ENCODE measurements around the gene SH2B2.

Gene SH2B2

DNA sequence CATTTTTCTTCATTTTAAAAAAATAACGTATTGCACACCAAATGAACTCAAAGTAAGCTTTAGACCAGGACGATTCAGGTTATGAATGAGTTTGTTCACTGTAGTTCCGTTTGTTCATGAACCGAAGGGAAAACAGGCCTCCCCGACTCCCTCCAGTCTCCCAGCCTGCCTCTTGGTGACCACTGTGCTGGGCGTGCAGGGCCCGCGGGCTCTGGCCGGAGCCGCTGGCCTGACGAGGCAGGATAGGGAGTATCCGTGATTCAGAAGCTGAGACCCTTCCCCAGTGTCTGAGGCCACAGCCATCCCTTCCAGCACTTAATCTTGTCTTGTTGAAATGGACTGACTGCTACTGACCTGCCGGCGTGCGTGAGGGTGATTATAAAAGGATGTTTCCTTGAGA lies 30.8 kb upstream of the SH2B2 start:
- in situ Hi-C loops (cut with HindIII; ENCODE audit: low sequenced_read_pairs): no loop called here

DNA sequence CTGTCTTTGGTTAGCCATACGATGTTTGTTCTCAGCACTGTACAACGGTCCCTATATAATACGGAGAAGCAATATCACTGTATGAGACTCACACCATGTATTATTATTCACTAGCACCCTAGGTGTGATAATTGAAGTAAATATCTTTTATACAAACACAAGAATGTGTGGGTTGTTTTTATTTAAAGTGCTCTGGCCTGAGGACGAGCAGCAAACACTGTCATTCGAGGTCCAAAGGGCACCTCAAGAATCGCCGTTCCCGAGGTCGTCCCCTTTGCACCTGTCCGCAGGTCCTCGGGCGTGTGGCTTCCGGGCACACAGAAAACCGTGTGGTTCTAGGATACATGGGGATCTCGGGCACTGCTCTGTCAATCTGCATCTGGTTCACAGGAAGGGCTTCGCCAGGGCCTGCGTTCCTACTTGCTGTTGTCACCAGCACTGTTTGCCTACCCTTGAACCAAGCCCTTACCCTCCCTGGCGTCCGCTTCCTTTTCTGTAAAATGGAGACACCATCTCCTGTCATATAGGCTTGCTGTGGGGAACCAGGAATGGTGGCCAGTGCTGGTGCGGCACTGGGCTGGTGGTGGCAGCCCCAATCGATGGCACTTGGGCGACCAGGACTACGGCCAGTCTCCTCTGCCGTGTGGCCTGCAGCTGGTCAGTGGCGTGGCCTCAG lies 28.5 kb upstream of the SH2B2 start:
- in situ Hi-C loops (cut with HindIII; ENCODE audit: low sequenced_read_pairs): no loop called here
- DNase-seq (ENCODE audit: low read depth, low spot score): no peak
- H3K4me3 ChIP-seq (ENCODE audit: low read depth, low read length): no peak overlapping the region
- TF ChIP-seq, protein P1, sequence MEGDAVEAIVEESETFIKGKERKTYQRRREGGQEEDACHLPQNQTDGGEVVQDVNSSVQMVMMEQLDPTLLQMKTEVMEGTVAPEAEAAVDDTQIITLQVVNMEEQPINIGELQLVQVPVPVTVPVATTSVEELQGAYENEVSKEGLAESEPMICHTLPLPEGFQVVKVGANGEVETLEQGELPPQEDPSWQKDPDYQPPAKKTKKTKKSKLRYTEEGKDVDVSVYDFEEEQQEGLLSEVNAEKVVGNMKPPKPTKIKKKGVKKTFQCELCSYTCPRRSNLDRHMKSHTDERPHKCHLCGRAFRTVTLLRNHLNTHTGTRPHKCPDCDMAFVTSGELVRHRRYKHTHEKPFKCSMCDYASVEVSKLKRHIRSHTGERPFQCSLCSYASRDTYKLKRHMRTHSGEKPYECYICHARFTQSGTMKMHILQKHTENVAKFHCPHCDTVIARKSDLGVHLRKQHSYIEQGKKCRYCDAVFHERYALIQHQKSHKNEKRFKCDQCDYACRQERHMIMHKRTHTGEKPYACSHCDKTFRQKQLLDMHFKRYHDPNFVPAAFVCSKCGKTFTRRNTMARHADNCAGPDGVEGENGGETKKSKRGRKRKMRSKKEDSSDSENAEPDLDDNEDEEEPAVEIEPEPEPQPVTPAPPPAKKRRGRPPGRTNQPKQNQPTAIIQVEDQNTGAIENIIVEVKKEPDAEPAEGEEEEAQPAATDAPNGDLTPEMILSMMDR (IDR thresholded peaks at IDR 0.05; ENCODE audit: low read depth, low read length): no peak

More for the DNA sequence above, 30.8 kb upstream of the SH2B2 start:
- no peak for DNase-seq (ENCODE audit: low read depth, low spot score)
- no peak overlapping the region for H3K4me3 ChIP-seq (ENCODE audit: low read depth, low read length)
- TF ChIP-seq, protein P1 (IDR thresholded peaks at IDR 0.05; ENCODE audit: low read depth, low read length): no peak

DNA sequence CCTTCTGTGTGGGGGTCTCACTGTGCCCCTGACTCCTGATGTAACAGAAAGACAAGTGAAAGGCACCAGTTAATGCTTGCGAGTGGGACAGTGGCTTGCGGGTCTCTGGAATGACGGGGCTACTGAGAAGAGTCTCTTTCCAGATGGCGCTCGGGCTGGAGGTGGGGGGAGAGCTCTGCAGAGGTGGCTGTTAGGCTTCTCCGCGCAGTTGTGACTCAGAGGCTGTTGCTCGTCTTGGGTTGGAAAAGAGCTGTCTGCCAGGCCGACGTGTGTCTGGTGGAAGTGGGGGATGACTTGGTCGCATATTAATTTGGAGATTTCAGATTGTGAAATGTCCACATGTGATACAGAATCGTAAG lies 27.9 kb upstream of the SH2B2 start:
- no peak for DNase-seq (ENCODE audit: low read depth, low spot score)
- no peak overlapping the region for H3K4me3 ChIP-seq (ENCODE audit: low read depth, low read length)
- in situ Hi-C loops (cut with HindIII; ENCODE audit: low sequenced_read_pairs): no loop called here
- TF ChIP-seq, protein P1 (IDR thresholded peaks at IDR 0.05; ENCODE audit: low read depth, low read length): no peak

DNA sequence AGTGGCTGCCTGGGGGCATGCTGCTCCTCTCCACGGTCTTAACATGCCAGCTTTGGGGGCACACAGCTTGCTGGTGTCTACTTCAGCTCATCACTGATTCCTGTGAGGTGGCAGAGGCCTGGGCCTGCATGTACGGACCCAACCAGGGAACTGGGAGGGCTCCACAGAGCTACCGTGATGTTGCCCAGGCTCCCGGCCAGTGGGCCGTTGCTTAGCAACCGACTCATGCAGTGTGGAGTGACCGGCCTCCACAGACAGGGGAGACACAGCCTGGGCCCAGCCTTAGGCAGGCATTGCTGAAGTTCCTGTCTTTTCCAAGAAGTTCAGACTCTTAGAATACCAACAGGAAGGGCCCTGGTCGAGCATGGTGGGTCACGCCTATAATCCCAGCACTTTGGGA lies 25.8 kb upstream of the SH2B2 start:
- TF ChIP-seq, protein P1 (IDR thresholded peaks at IDR 0.05; ENCODE audit: low read depth, low read length): no peak
- in situ Hi-C loops (cut with HindIII; ENCODE audit: low sequenced_read_pairs): no loop called here
- H3K4me3 ChIP-seq (ENCODE audit: low read depth, low read length): no peak overlapping the region
- DNase-seq (ENCODE audit: low read depth, low spot score): peak; percentile 65

DNA sequence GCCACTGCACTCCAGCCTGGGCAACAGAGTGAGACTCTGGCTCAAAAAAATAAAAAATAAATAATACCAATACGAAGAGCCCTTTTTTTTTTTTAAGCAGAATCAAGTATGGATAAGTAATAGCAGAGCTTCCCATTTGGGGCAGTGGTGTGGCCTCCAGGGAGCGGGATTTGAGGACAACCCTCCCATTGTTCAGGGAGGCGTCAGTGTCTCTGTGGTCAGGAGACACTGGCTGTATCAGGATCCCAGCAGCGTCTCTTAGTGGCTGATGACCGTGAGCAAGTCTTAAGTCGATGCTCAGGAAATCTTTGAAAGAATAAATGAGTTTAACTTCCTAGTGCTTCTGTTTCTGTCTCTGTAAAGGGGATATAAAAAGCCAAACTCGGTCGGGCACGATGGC lies 25.2 kb upstream of the SH2B2 start:
- TF ChIP-seq, protein P1 (IDR thresholded peaks at IDR 0.05; ENCODE audit: low read depth, low read length): no peak
- H3K4me3 ChIP-seq (ENCODE audit: low read depth, low read length): no peak overlapping the region
- in situ Hi-C loops (cut with HindIII; ENCODE audit: low sequenced_read_pairs): no loop called here
- DNase-seq (ENCODE audit: low read depth, low spot score): no peak

DNA sequence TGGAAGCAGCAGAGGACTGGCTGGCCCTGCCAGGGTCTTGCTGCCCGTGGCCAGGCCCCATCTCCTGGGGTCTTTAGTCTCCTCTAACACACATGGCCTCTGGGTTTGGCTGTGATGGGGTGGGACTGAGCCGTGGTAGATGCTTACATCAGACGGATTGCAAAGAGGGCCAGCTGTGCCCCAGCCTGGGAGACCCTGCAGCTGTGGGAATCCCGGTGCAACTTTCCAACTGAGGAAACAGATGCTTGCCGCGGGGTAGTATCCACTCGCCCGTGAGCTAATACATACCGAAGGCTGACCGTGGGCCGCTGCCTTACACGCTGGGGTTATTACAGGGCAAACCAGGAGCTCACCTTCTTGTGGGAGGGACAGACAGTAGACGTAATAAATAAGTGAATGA lies 24.1 kb upstream of the SH2B2 start:
- no peak overlapping the region for H3K4me3 ChIP-seq (ENCODE audit: low read depth, low read length)
- in situ Hi-C loops (cut with HindIII; ENCODE audit: low sequenced_read_pairs): no loop called here
- TF ChIP-seq, protein P1 (IDR thresholded peaks at IDR 0.05; ENCODE audit: low read depth, low read length): no peak
- DNase-seq (ENCODE audit: low read depth, low spot score): no peak
